22Rv1 (cell line): ENCODE results near the gene DHX32.

Experiments
- H3K27ac ChIP-seq: fragments of 450-650 bp; 2 replicates; pipeline ENCODE4 v1.5.1; 2017
- ZFX ChIP-seq: fragments of 450-650 bp; IDR thresholded peaks from 2 replicates; pipeline ENCODE4 v1.6.1; 2017; ENCODE audit warnings: antibody characterized with exemption, borderline replicate concordance
- TF ChIP-seq, protein P1 (sequence below): fragments of 450-650 bp; IDR thresholded peaks from 2 replicates; pipeline ENCODE4 v1.5.1; 2017; ENCODE audit warnings: mild to moderate bottlenecking

DHX32 gene

DNA sequence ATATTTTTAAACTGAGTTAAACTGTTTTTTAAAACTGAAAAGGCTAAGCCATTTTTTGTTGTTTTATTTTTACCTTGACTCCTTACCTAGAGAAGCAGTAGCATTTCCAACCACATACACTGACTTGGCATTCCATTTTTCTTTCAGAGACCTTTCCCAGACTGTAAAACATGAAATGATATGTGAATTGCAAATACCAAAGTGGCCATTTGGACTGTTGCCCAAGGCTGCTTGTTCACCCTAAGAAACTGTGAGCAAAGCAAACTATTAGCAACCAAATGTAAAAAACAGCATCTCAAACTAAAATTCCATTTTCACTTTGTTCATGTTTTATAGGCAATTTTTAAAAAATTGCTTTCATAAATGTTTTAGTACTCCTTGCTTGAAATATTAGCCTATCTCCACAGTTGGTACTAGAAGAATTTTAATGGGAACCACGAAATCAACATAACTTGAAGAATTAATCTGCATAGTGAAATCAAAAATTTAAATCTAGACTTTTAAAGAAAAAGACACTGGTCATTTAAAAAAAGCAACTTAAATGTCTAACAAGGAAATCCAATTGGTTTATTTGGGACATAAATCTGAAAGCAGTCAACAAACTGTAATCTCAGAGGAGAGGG, 68.9 kb downstream of the DHX32 start:
- TF ChIP-seq, protein P1, sequence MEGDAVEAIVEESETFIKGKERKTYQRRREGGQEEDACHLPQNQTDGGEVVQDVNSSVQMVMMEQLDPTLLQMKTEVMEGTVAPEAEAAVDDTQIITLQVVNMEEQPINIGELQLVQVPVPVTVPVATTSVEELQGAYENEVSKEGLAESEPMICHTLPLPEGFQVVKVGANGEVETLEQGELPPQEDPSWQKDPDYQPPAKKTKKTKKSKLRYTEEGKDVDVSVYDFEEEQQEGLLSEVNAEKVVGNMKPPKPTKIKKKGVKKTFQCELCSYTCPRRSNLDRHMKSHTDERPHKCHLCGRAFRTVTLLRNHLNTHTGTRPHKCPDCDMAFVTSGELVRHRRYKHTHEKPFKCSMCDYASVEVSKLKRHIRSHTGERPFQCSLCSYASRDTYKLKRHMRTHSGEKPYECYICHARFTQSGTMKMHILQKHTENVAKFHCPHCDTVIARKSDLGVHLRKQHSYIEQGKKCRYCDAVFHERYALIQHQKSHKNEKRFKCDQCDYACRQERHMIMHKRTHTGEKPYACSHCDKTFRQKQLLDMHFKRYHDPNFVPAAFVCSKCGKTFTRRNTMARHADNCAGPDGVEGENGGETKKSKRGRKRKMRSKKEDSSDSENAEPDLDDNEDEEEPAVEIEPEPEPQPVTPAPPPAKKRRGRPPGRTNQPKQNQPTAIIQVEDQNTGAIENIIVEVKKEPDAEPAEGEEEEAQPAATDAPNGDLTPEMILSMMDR: no peak
- no peak for TF ChIP-seq ZFX
- no peak overlapping the region for H3K27ac ChIP-seq

DNA sequence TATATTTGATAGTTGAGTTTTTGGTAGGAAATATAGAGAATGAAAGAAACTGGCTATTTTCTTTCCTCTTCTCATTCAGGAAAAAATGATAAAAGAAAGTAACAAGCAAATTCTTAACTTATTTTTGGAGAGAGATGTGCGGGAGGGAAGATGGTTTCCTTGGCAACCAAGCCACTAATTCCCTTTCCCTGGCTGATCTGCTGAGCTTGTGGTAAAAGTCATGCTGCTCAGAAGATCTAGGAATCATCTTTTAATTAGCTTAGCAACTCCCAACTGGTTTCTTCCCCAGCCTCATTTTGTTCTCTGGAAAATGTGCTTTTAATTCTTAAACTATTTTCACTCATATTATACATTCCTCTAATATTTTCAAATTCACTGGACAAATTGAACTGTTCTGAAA, 69.8 kb downstream of the DHX32 start:
- H3K27ac ChIP-seq: no peak overlapping the region
- TF ChIP-seq, protein P1: no peak
- no peak for TF ChIP-seq ZFX

DNA sequence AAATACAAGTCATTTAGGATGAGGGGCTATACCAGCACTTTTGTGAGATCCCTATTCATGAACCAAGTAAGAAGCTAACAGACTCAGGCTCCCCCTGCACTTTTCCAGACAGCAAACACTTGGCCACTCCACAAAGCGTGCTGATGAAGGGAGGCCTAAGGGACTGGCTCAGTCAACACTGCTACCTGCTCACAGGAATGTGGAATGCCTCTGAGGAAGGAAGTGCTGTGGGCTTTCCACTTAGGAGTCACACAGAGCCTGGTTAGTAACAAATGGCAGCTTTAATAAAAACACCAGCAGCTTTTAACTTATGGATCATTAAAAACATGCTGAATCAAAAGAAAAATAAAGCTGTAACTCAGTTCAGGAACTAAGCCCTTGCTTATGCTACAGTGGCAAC, 73.0 kb downstream of the DHX32 start:
- no peak overlapping the region for H3K27ac ChIP-seq
- no peak for TF ChIP-seq ZFX

DNA sequence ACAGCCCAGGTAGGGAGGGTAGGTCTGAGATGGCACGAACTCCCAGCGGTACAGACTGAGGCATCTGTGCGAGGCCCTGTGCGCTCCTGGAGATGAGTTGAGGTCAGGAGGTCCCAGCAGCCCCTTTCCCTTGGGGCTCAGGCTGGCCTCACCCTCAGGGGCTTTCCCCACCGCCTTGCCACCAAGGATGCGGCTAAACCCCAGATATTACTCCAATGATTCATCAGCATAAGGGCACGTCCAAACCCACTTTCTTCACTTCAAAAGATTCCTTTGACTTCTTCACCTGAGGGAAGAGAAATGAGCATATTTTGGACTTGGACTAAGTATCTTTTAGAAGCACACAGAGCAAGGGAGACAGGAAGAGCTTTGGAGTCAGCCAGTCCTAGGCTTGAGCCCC, 78.4 kb downstream of the DHX32 start:
- H3K27ac ChIP-seq: no peak overlapping the region
- TF ChIP-seq, protein P1: no peak
- no peak for TF ChIP-seq ZFX

DNA sequence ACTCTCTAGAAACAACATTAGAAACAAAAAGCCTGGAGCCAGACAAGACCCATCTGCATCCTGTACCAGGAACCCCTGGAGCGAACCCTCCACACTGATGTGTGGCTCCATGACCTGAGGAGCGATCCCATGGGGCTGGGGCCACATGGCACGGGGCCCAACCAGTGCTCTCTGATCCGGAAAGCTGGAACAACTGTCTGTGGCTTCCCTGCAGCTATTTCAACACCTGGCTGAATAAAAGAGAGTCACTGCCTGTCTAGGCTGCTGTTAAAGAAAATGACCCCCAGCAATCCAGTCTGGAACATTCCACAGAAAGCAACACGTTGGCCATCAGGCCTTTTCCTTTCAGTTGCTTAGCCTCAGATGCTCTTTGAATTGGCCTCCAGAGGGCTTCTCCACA, 79.0 kb downstream of the DHX32 start:
- no peak overlapping the region for H3K27ac ChIP-seq

DNA sequence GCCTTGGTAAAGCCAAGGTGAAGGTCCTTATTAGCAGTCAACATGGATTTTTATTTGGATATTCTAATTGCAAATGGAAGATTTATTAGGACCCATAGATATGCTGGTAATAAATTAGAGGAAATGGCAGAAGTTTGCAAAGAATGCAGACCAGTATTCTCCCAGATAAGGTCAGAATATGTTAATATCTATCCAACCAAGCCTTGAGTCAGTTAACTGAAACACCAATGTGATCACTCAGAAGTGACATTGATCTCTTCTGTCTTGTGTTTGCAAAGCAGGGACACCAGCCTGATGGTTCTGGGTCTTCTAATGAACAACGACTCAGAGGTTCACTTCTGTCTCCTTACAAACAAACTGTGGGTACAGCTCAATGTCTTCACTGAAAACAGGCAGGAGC, 79.5 kb downstream of the DHX32 start:
- no peak overlapping the region for H3K27ac ChIP-seq
- TF ChIP-seq, protein P1: no peak
- TF ChIP-seq ZFX: no peak

More for the DNA sequence above, 79.0 kb downstream of the DHX32 start:
- no peak for TF ChIP-seq ZFX
- TF ChIP-seq, protein P1: no peak

DNA sequence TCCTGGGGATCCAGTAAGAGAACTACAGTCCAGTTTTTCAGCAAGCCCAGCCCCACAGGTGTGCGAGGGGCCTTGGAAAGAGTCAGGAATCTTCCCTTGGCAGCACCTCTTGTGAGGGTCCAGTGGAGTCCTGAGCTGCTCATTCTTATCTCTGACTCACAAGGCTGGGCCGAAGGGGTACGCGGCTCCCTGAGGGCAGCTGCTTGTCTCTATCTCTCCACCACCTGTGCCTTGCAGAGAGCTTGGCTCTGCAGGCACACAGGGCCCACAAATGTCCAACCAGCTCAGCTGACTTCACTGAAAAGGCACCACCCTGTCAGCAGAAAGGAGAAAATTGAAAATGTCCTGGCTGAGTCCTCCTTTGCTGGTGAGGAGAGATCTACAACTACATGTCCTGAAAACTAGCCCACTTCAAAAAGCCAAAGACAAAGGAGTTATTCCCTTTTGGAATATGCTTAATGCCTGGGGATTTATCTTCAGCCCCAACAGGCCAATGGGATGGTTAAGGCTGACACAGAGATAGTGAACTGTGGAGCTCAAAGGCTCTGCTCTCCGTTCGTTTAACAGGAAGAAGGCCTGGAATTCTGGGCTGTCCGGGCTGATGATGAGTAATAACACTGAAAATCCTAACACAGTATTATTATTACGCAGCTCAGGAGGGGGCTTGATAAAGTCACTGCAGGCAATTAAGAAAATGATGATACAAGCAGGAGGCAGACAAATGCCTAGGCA, 81.5 kb downstream of the DHX32 start:
- TF ChIP-seq ZFX: no peak
- TF ChIP-seq, protein P1: no peak
- H3K27ac ChIP-seq: no peak overlapping the region
